DOHH2 (cell line): ENCODE results near the gene HEPH.

Experiments used
- CTCF ChIP-seq: fragments of 200-600 bp; sonication (generic); IDR thresholded peaks from one replicate; pipeline ENCODE4 v1.5.1; 2014; ENCODE audit warnings: antibody characterized with exemption, mild to moderate bottlenecking, low read depth, low read length; ENCODE audit not compliant: poor library complexity, severe bottlenecking
- EZH2phosphoT487 ChIP-seq: fragments of 200-600 bp; sonication (generic); IDR thresholded peaks from 2 replicates; pipeline ENCODE4 v1.6.1; 2017; ENCODE audit warnings: borderline replicate concordance, mild to moderate bottlenecking, antibody characterized with exemption, low read length, moderate library complexity, mixed read lengths

DNA sequence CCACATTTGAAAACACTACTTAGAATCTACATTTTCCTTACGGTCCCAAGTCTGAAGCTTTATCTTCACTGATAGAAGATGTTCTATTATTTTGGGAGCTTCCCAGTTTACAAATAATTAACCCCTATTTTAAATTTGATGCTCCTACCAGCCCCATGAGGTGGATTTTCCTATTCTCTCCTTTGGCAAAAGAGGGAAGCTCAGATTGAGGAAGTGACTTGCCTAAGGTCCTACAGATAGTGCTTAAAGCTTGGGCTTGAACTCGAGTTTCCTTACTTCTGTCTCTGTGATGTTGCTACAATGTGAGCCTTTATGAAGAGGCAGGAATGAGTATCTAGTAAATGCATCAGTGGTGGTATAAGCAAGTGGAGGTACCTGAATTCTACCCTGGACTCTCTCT, 27.5 kb downstream of the HEPH start:
- TF ChIP-seq CTCF (no peak), EZH2phosphoT487 (no peak)
